Fibroblast of peridontal ligament (primary cell): ENCODE data around the gene NFATC1.

Experiments used
- DNase-seq: peaks from one replicate; pipeline ENCODE4 v3.0.0-alpha.2; 2010; ENCODE audit errors: extremely low read depth

Gene NFATC1

GRCh38 chr18:79521416-79522205 is 125.9 kb downstream of the NFATC1 start:
- DNase-seq: no peak

GRCh38 chr18:79522451-79523205 is 126.9 kb downstream of the NFATC1 start:
- no peak for DNase-seq

GRCh38 chr18:79523206-79523735 is 127.5 kb downstream of the NFATC1 start:
- DNase-seq: no peak

GRCh38 chr18:79523736-79524180 is 128.0 kb downstream of the NFATC1 start:
- no peak for DNase-seq

- no peak for DNase-seq
Measured at GRCh38 chr18:79524181-79525078, 128.7 kb downstream of the NFATC1 start.

GRCh38 chr18:79525556-79526467 is 130.1 kb downstream of the NFATC1 start:
- no peak for DNase-seq

- no peak for DNase-seq
Measured at GRCh38 chr18:79526468-79527460, 131.0 kb downstream of the NFATC1 start.

- no peak for DNase-seq
Measured at GRCh38 chr18:79527656-79528315, 132.1 kb downstream of the NFATC1 start.

GRCh38 chr18:79528316-79528695 is 132.6 kb downstream of the NFATC1 start:
- DNase-seq: no peak

- DNase-seq: peak; percentile 70
Measured at GRCh38 chr18:79528846-79529245, 133.1 kb downstream of the NFATC1 start.

GRCh38 chr18:79529296-79529695 is 133.6 kb downstream of the NFATC1 start:
- DNase-seq: no peak

- no peak for DNase-seq
Measured at GRCh38 chr18:79529991-79530390, 134.3 kb downstream of the NFATC1 start.

GRCh38 chr18:79530821-79531220 is 135.1 kb downstream of the NFATC1 start:
- DNase-seq: no peak

- no peak for DNase-seq
Measured at GRCh38 chr18:79531386-79531785, 135.7 kb downstream of the NFATC1 start.

GRCh38 chr18:79531926-79532312 is 136.2 kb downstream of the NFATC1 start:
- DNase-seq: no peak

GRCh38 chr18:79532313-79533007 is 136.7 kb downstream of the NFATC1 start:
- DNase-seq: peak; percentile 18

GRCh38 chr18:79533146-79533545 is 137.4 kb downstream of the NFATC1 start:
- DNase-seq: no peak

GRCh38 chr18:79533591-79533990 is 137.9 kb downstream of the NFATC1 start:
- no peak for DNase-seq
